HG02885 (cell line): ENCODE data around the gene PROSER2.
"Not testable (repeated sequence)": the region's sequence is repeated elsewhere in the genome, so short reads cannot be mapped to it uniquely, and the experiment has no call there.

Source experiments
- ATAC-seq: cut with Tn5 transposase; IDR thresholded peaks from one replicate; pipeline ENCODE4 v1.9.1; 2021; ENCODE audit warnings: mild to moderate bottlenecking; ENCODE audit not compliant: unreplicated experiment, poor library complexity

The PROSER2 gene

DNA sequence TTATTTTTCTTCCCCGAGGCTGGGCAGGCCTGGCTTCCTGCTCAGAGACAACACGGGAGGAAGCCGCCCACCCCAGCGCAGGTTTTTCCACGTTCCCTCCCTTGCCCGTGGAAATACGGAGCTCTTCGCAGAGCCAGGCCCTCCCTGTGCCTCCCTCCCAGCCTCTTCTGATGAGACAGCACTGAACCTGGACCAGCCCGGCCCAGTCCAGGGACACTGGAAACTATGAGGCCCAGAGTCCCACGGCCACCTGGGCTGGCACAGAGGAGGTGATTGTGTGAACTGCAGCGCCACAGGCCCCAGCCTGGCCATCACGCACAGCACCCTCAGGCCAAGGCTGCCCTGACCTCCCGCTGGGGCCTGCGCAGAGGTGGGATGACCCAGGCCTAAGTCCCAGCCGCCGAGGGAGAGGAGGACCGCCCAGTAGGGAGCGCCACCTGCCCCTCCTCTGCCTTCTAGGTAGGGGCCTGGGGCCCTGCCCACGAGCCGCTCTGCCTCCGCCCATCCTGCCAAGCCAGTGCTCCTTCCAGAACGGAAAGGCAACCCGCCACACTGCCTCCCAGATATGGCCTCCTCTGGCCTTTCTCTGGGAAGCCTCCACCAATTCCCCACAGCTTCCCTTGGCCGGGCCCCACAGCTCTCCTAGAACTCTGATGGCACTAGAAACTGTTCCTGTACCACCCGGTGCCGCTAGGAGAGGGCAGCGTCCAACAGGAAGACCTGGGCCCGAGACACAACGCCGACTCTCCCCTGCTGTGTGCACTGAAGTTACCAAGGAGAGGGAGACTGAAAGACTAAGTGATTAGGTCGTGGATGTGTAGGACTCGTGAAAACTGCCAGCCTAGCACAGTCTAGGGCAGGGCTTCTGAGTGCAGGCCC is 57.2 kb downstream of the PROSER2 start:
- ATAC-seq, result no peak

DNA sequence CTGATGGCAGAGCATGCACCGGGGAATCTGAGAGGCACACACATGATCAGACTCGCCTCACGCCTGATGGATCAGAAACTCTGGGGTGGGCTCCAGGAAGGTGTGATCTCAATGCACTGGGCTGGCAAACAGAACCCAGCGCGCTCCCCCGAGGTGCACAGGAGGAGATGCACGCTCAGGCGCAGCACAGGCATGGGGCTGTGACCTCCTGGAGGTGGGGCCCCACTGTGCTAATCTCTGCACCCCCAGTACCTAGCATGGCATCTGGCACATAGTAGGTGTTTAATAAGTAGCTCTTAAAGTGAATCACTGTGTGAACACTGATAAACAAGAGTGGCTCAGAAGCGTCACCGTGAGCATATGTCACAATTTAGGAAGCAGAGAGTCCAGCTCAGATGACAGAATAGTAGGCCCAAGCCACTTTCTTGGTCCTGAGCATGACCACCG is 57.9 kb downstream of the PROSER2 start:
- ATAC-seq, result no peak

DNA sequence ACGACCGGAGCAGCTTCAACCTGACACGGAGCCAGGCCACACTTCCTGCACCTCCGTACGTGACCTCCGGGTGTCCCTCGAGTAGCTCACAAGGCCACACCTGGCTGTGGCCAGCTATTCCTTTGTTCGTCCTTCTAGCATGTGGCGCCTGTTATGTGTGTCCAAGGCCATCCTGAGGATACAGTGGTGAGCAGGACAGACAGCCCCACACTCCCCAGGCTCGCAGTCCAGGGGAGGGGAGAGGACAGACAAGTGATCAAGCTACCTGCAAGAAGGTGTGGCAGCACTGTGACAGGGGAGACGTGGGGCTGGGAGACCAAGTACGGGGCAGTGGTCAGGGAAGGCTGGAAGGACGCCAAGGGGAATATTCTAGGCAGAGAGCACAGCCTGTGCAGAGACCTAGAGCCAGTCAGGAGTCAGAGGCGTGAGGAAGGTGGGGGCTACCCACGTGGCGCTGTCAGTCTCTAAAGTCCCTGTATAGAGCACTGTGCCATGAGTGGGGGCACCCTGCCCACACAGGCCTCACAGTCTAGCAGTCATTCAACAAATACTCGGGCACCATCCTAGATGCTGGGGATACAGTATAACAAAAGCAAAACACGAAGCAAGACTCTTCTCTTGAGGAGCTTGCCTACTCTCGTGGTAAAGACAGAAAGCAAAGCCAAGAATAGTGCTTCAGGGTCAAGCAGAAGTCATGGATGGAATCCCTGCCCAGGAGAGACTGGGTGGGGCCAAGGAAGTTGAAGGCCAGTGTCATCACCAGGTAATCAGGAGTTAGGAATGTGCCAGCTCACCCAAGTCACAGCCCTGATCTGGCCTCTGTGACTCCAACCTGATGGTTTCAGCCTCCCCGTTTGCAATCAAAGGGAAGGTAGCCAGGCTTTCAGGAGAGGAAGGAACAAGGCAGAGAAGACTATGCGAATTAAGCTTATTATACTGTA is 58.6 kb downstream of the PROSER2 start:
- ATAC-seq, result no peak

DNA sequence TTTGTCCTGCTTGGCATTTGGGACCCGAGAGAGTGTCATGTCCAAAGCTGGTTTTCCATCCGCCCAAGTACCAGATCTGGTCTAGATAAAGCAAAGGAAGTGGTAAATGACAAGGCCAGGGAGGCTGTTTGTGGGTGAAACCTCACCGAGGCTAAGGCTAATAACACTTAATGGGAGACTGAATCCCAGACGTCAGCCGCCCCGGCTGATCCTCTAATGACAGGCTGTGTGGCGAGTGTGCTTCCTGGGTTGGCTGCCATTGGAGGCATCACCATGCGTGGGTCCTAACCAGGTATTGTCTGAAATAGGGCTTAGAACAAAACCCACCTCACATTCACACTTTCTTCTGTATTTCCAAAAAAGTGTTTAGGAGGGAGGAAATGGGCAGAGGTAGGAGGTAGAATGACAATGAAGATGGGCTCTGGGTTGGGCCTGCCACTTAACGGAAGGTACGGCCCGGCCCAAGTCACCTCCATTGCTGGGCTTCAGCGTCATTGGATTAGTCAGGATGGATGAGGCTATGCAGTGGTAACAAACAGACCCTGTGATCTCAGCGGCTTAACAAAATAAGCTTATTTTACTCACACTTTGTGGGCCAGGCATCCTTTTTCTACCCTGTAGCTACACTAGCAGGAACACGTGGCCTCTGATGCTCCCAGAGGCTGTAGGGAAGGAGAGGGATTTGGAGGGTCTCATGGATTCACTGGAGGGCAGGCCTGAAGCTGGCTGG is 59.7 kb downstream of the PROSER2 start:
- no peak for ATAC-seq

- no peak for ATAC-seq
Observed at GRCh38 chr10:11884706-11885423, 61.7 kb downstream of the PROSER2 start.

- ATAC-seq, result no peak
Observed at GRCh38 chr10:11885437-11886137, 62.4 kb downstream of the PROSER2 start.

- no peak for ATAC-seq
Observed at GRCh38 chr10:11886138-11886474, 63.0 kb downstream of the PROSER2 start.

DNA sequence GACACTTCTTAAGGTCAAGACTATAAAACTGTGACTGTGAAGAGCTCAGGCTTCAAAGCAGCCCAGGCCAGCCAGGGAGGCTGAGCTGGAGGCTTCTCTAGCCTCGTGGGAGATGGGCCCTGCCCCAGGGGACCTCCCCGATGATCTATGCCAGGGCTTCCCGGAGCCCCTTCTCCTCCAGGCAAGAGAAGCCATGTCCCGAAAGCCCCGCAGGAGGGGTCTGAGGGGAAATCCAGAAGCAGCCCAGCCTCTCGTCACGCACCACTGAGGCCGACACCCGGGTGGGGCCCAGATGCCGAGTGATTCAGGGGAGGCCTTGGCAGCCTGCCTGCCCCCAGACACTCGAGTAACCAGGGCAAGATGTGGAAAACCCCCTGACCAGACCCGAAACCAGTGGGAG is 63.7 kb downstream of the PROSER2 start:
- ATAC-seq, result no peak

GRCh38 chr10:11887381-11888227 is 64.4 kb downstream of the PROSER2 start:
- ATAC-seq, result no peak

DNA sequence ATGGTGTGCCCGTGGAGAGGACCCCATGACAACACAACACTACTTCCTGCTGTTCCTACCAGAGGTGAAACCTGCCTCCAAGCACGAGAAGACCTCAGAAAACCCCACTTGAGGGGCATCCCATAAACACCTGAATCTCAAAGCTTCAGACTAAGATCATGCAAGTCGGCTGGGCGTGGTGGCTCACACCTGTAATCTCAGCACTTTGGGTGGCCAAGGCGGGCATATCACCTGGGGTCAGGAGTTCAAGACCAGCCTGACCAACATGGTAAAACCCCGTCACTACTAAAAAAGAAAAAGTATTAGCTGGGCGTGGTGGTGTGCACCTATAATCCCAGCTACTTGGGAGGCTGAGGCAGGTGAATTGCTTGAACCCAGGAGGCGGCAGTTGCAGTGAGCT is 66.1 kb downstream of the PROSER2 start:
- not testable (repeated sequence) for ATAC-seq

DNA sequence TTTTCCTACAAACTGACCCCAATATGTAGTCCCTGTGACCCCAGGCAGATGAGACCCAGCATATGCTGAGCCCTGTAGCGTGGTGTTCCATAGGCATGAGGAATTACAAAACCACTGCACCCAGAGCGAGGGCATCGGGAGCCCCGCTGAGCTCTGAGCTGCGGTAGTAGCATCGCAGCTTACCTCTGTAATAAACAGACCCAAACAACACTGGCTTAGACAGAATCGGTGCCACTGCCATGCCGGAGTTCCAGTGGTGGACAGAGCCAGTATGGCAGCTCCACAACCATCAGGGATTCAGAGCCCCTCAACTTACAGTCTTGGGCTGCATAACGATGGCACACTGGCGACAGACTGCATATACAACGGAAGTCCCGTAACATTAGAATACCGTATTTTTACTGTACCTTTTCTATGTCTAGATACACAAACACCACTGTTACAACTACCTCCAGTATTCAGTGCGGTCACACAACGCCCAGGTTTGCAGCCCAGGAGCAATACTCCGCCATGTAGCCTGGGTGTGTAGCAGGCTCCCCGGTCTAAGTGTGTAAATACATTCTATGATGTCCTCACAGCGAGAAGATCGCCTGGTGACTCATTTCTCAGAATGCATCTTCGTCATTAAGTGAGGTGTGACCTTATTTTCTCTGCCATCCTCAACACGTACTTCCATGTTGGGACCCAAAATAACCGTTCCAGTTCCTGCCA is 68.8 kb downstream of the PROSER2 start:
- no peak for ATAC-seq

DNA sequence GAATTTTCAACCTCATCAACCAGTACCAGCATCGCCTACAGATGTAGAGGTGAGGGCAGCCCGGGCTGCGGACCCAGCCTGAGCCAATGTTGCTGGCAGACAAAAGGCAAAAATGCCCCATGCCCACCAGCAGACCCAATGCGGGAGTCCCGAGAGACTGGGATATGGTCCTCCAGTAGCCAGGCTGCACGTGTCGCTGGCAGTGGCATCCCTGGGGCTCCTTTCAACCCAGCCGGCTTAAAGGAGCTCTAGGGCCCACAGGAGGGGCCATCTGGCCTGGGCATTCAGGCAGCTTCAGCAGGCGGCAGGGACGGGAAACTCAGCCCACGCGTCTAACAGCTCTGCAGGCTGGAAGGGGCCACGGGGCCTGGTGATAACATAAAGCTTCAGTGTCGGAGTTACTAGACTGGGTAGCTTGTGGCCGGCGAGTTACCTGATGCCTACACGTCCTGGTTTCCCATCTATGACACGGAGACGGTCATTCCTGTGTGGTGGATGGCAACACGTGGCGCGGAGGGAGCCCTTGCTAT is 70.7 kb downstream of the PROSER2 start:
- ATAC-seq, result no peak

DNA sequence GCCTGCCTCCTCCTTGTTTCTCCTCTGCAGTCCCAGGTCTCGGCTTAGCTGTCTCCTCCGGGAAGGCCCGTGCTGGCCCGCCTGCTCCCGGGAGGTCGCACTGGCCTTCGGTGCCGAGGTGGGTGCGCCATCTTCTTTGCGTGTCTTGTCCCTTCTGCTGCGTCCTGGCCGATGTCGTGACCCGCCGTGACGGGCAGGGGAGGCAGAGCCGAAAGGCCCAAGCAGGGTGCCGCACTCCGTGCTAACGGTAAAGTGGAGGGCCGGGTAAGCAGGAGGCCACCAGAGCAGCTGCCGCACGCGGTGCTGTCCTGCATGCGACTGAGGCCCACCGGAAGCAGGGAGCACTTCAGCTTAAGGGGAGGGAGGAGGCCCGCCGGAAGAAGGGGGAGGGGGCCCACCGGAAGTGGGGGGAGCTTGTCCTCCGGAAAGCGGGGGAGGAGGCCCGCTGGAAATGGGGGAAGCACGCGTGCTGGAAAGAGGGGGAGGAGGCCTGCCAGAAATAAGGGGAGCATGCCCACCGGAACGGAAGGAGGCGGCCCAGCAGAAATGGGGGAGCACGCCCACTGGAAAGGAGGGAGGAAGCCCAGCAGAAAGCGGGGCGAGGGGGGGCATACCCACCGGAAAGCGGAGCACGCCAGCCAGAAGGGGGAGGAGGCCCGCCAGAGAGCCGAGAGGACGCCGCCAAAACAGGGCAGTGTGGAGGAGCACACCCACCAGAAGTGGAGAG is 71.4 kb downstream of the PROSER2 start:
- no peak for ATAC-seq

GRCh38 chr10:11895108-11895466 is 71.9 kb downstream of the PROSER2 start:
- no peak for ATAC-seq

GRCh38 chr10:11895598-11895997 is 72.4 kb downstream of the PROSER2 start:
- no peak for ATAC-seq

GRCh38 chr10:11896549-11897200 is 73.5 kb downstream of the PROSER2 start:
- no peak for ATAC-seq

GRCh38 chr10:11898033-11898371 is 74.8 kb downstream of the PROSER2 start:
- ATAC-seq, result no peak
